K562 (cell line): ENCODE results near the gene CREBL2. TPM values are rescaled to one million over a fixed set of nuclear protein-coding genes. Genes with fewer than 3 reads are reported as not detected.

Experiments used
- ATAC-seq: fragments of 200-7000 bp; cut with Tn5 transposase; 3 replicates; pipeline ENCODE4 v1.9.1; 2020; ENCODE audit warnings: moderate library complexity
- BruUV-seq: library from RNA; stranded (reverse); fragments of 400-500 nt; replicated peaks from 2 replicates; lab custom pipeline; 2021; lab: Mats Ljungman, UMichigan
- CTCF ChIA-PET: fragments of 300-600 bp; formaldehyde crosslinking; extraction: SDS; loops from one replicate; lab custom pipeline; 2021; ENCODE audit warnings: low intra/inter-chr PET ratio; lab: Yijun Ruan, JAX
- POLR2A ChIA-PET: fragments of 300-600, 350-650 bp; sonication (Branson Sonifier 250); formaldehyde crosslinking; extraction: SDS; loops from one replicate; lab custom pipeline; 2021; ENCODE audit warnings: antibody characterized with exemption, inconsistent platforms; lab: Yijun Ruan, JAX
- DNase-seq, 4 experiments: peaks; one replicate each; pipeline versions ENCODE4 v3.0.0 to v3.0.0-alpha.2; 2011 to 2018; ENCODE audit warnings: low spot score in 3 of 4, mixed read lengths in 3 of 4; ENCODE audit errors: extremely low read depth in 1 of 4
- FAIRE-seq: peaks from 2 replicates; lab custom pipeline; 2011; peaks lifted over from hg19 to GRCh38; lab: Jason Lieb, UNC
- H2AFZ ChIP-seq: 2 replicates; pipeline ENCODE4 v1.6.0; 2011; ENCODE audit warnings: low read depth, low read length, control low read depth, inconsistent platforms
- H3K27ac ChIP-seq: fragments of 200-600 bp; 3 replicates; pipeline ENCODE4 v1.8.0; 2011; ENCODE audit warnings: low read depth, mild to moderate bottlenecking, control low read depth, inconsistent platforms, low read length, moderate library complexity, mixed read lengths; ENCODE audit errors: extremely low read depth
- H3K27me3 ChIP-seq, 2 experiments: fragments of 300-600 bp in 1 of 2; 2 replicates in 1 of 2; 3 replicates in 1 of 2; pipeline versions ENCODE4 v1.6.0 to v1.8.0; 2011; ENCODE audit warnings: inconsistent platforms in 2 of 2, low read length in 2 of 2, mild to moderate bottlenecking in 1 of 2, mixed read lengths in 1 of 2, moderate library complexity in 1 of 2; ENCODE audit not compliant: control insufficient read depth in 2 of 2, insufficient read depth in 2 of 2
- H3K36me3 ChIP-seq: fragments of 300-600 bp; 3 replicates; pipeline ENCODE4 v1.8.0; 2011; ENCODE audit warnings: mild to moderate bottlenecking, low read length, inconsistent platforms; ENCODE audit not compliant: control insufficient read depth, insufficient read depth
- H3K4me1 ChIP-seq, 2 experiments: fragments of 200-600 bp in 1 of 2; replicated peaks in 1 of 2; 2 replicates in 1 of 2; 3 replicates in 1 of 2; pipeline versions ENCODE4 v1.5.1 to v1.8.0; 2011; ENCODE audit warnings: inconsistent platforms in 2 of 2, low read length in 2 of 2, mild to moderate bottlenecking in 1 of 2, mixed read lengths in 1 of 2, moderate library complexity in 1 of 2; ENCODE audit not compliant: control insufficient read depth in 2 of 2, insufficient read depth in 2 of 2
- H3K4me2 ChIP-seq: 2 replicates; pipeline ENCODE4 v1.6.1; 2011; ENCODE audit warnings: low read length, control low read depth, inconsistent platforms, mixed read lengths; ENCODE audit not compliant: insufficient read depth
- H3K4me3 ChIP-seq: fragments of 200-600 bp; sonication (generic), shearing (Covaris generic); 2 replicates; pipeline ENCODE4 v1.5.1; 2016; ENCODE audit warnings: control low read depth, inconsistent platforms
- H3K79me2 ChIP-seq: fragments of 200-600 bp; 3 replicates; pipeline ENCODE4 v1.8.0; 2011; ENCODE audit warnings: low read length, inconsistent platforms; ENCODE audit not compliant: control insufficient read depth, insufficient read depth
- H3K9ac ChIP-seq, 2 experiments: 2 replicates each; pipeline versions ENCODE4 v1.6.0 to v1.6.1; 2011; ENCODE audit warnings: low read depth in 2 of 2, low read length in 2 of 2, control low read depth in 1 of 2, inconsistent platforms in 1 of 2, mild to moderate bottlenecking in 1 of 2, mixed read lengths in 1 of 2; ENCODE audit not compliant: insufficient read depth in 1 of 2
- H3K9me1 ChIP-seq: one replicate; pipeline ENCODE4 v1.6.0; 2011; ENCODE audit warnings: inconsistent platforms, mild to moderate bottlenecking, low read length, moderate library complexity; ENCODE audit not compliant: control insufficient read depth, insufficient read depth
- H3K9me3 ChIP-seq: replicated peaks from 2 replicates; pipeline ENCODE4 v1.5.1; 2011; ENCODE audit warnings: low read depth, low read length, inconsistent platforms; ENCODE audit not compliant: control insufficient read depth, insufficient read depth
- H4K20me1 ChIP-seq: replicated peaks from 2 replicates; pipeline ENCODE4 v1.6.1; 2011; ENCODE audit warnings: low read length, inconsistent platforms, mixed read lengths; ENCODE audit not compliant: control insufficient read depth, insufficient read depth
- AFF1 ChIP-seq, 2 experiments: fragments of 450-650 bp; IDR thresholded peaks; 2 replicates each; pipeline ENCODE4 v1.6.1; 2018; ENCODE audit warnings: mild to moderate bottlenecking in 2 of 2, low read depth in 1 of 2; ENCODE audit not compliant: partially characterized antibody in 2 of 2
- CTCF ChIP-seq, 3 experiments: IDR thresholded peaks in 2 of 3; conservative IDR thresholded peaks in 1 of 3; 2 replicates each; pipeline ENCODE4 v1.5.1; 2011 to 2012; ENCODE audit warnings: low read length in 3 of 3, mild to moderate bottlenecking in 3 of 3, control low read depth in 2 of 3, improper control_type of control experiment in 1 of 3, inconsistent platforms in 1 of 3, low read depth in 1 of 3, mixed read lengths in 1 of 3, moderate library complexity in 1 of 3; ENCODE audit not compliant: insufficient read depth in 2 of 3
- ETS1 ChIP-seq: conservative IDR thresholded peaks from 2 replicates; pipeline ENCODE4 v1.6.1; 2011; ENCODE audit warnings: low read depth, mild to moderate bottlenecking, low read length; ENCODE audit not compliant: control insufficient read depth
- HNRNPK ChIP-seq: fragments of 200-400 bp; formaldehyde crosslinking; IDR thresholded peaks from one replicate; pipeline ENCODE4 v1.6.1; 2018; ENCODE audit warnings: mild to moderate bottlenecking, low read depth, low read length; ENCODE audit not compliant: poor library complexity, severe bottlenecking
- JUNB ChIP-seq: fragments of 450-650 bp; formaldehyde crosslinking; conservative IDR thresholded peaks from 2 replicates; pipeline ENCODE4 v1.4.0; 2020; ENCODE audit warnings: mild to moderate bottlenecking
- KLF10 ChIP-seq: fragments of 250-450 bp; sonication (Bioruptor Pico); IDR thresholded peaks from 2 replicates; pipeline ENCODE4 v1.6.1; 2021; ENCODE audit warnings: matching md5 sums
- LCOR ChIP-seq: sonication (generic); formaldehyde crosslinking; IDR thresholded peaks from 2 replicates; pipeline ENCODE4 v1.8.0; 2022; ENCODE audit warnings: mild to moderate bottlenecking, missing genetic modification reagents
- NR2F6 ChIP-seq: fragments of 450-650 bp; formaldehyde crosslinking; IDR thresholded peaks from 2 replicates; pipeline ENCODE4 v1.4.0; 2020; ENCODE audit warnings: mild to moderate bottlenecking
- RAD21 ChIP-seq, 2 experiments: fragments of 250-450 bp in 1 of 2; fragments of 450-650 bp in 1 of 2; sonication (Bioruptor Pico) in 1 of 2; formaldehyde crosslinking in 1 of 2; IDR thresholded peaks in 1 of 2; conservative IDR thresholded peaks in 1 of 2; 2 replicates each; pipeline versions ENCODE4 v1.4.0 to v1.8.0; 2020 to 2022; ENCODE audit warnings: mild to moderate bottlenecking in 2 of 2, moderate library complexity in 1 of 2
- RCOR1 ChIP-seq, 2 experiments: IDR thresholded peaks; 2 replicates each; pipeline ENCODE4 v1.6.1; 2012; ENCODE audit warnings: low read depth in 2 of 2, low read length in 2 of 2, borderline replicate concordance in 1 of 2, improper control_type of control experiment in 1 of 2
- SIRT6 ChIP-seq: IDR thresholded peaks from one replicate; pipeline ENCODE4 v1.6.1; 2012; ENCODE audit warnings: low read depth, mild to moderate bottlenecking, control low read depth, inconsistent platforms, low read length, moderate library complexity
- ZNF133 ChIP-seq: fragments of 250-450 bp; sonication (Bioruptor Pico); IDR thresholded peaks from 2 replicates; pipeline ENCODE4 v1.4.0; 2020; ENCODE audit warnings: mild to moderate bottlenecking
- ZNF830 ChIP-seq: fragments of 250-450 bp; sonication (Bioruptor Pico); IDR thresholded peaks from 2 replicates; pipeline ENCODE4 v1.5.0; 2021; ENCODE audit warnings: mild to moderate bottlenecking
- WGBS: fragments of 100-300 bp; shearing (Covaris generic); methylation state at CpG from one replicate; pipeline ENCODE4 v1.1.6; 2016; ENCODE audit warnings: low coverage, mixed read lengths; ENCODE audit not compliant: insufficient coverage; ENCODE audit errors: missing lambda C conversion rate; 5-methylcytosine and 5-hydroxymethylcytosine counted together
- in situ Hi-C: fragments of 300-500 bp; cut with MboI; formaldehyde crosslinking; loops from 4 replicates; pipeline ENCODE4 v1.15.0; 2018; ENCODE audit warnings: inconsistent platforms, mixed read lengths
- intact Hi-C: fragments of 100-400 bp; cut with micrococcal nuclease; formaldehyde crosslinking; loops from 2 replicates; pipeline ENCODE4 v1.14.2; 2022
- polyA plus RNA-seq, 8 experiments: library from polyadenylated mRNA; depleted of rRNA in 4 of 8; stranded (reverse) in 5 of 8; unstranded in 3 of 8; fragments of >200 nt; fragmentation: Nextera tagmentation in 2 of 8; fragmentation: Illumina TruSeq in 1 of 8; extraction: Ambion mirVana in 2 of 8; extraction: Trizol in 1 of 8; gene quantifications; 2 replicates each; pipeline versions ENCODE4 v1.2.1 to v1.2.3, GENCODE V29; 2011 to 2014; ENCODE audit warnings: inconsistent platforms in 1 of 8, missing spikeins in 1 of 8
- total RNA-seq, 7 experiments: library from RNA; depleted of rRNA in 6 of 7; stranded (reverse); fragments of >200 nt in 6 of 7; fragmentation: Illumina TruSeq in 2 of 7; extraction: Trizol in 2 of 7; gene quantifications; 2 replicates each; pipeline versions ENCODE4 v1.2.1 to v1.2.3, GENCODE V29; 2011 to 2021; ENCODE audit warnings: low replicate concordance in 1 of 7

CREBL2 gene
- total and polyA plus RNA-seq, 9 of the 15 experiments (the other 6 are each of a cell fraction or from before 2014, with no cell fraction given), result 1.7 to 7.3 (median 5.2) TPM

GRCh38 chr12:12645485-12645884, 33.8 kb downstream of the CREBL2 start:
- BruUV-seq, result no TSS peak
- no peak overlapping the region for H3K27ac ChIP-seq
- no peak for FAIRE-seq

More at GRCh38 chr12:12645485-12645884, 33.8 kb downstream of the CREBL2 start:
- Histone ChIP-seq H3K36me3 (0 out of 3 replicates have a peak, but pooled peaks cover 3% of the 10 kb centered on the region), H3K4me1 (no peaks in the 10 kb centered on the region), H3K4me2 (no peak overlapping the region), H2AFZ (no peak overlapping the region), H3K4me3 (no peak overlapping the region), H3K9ac (no peak overlapping the region), H4K20me1 (no peaks in the 10 kb centered on the region), H3K9me3 (0 out of 2 replicates have a peak, but pooled peaks cover 3% of the 10 kb centered on the region), H3K9me1 (no peaks in the 10 kb centered on the region)
- CTCF ChIA-PET, result interaction anchor here (1.4 kb wide), 1 partner anchor 60 kb away, joined by 3 read pairs; no protein-coding TSS in a partner anchor
- in situ Hi-C loops, result no loop called here
- POLR2A ChIA-PET, result interaction anchor here (1.5 kb wide), 1 partner anchor 12 kb away, joined by 3 read pairs; no protein-coding TSS in a partner anchor
- 42% methylated on average over 3 of the region's 3 CpGs for WGBS
- intact Hi-C loops, result no loop called here
- DNase-seq (peak; percentile 29 to 45 (median 35)), ATAC-seq (peak; percentile 73)
- TF ChIP-seq ZNF133, result no peak
- peak; percentile 41 to 47 (median 44) for TF ChIP-seq CTCF (IDR thresholded peaks at IDR 0.05 in 2 of 3, conservative IDR thresholded peaks at IDR 0.05 in 1 of 3; ENCODE audit: insufficient read depth in 2 of 3, low read depth in 1 of 3, low read length in 3 of 3)
- no peak for TF ChIP-seq LCOR
- no peak for TF ChIP-seq ETS1
- TF ChIP-seq NR2F6 (CRISPR knock-in tag), result no peak
- no peak for TF ChIP-seq SIRT6
- no peak for TF ChIP-seq HNRNPK
- no peak for TF ChIP-seq KLF10 (CRISPR knock-in tag)
- peak in 1 of 2 experiments; percentile 10; a peak in 1 of 4 replicates for TF ChIP-seq RAD21 (CRISPR knock-in tag; conservative IDR thresholded peaks at IDR 0.05 in 1 of 2, IDR thresholded peaks at IDR 0.05 in 1 of 2)
- no peak for TF ChIP-seq RCOR1 (IDR thresholded peaks at IDR 0.05; ENCODE audit: borderline replicate concordance in 1 of 2, low read depth in 2 of 2, low read length in 2 of 2)
- TF ChIP-seq AFF1 (IDR thresholded peaks at IDR 0.05; ENCODE audit: low read depth in 1 of 2, partially characterized antibody in 2 of 2), result no peak
- TF ChIP-seq ZNF830 (CRISPR knock-in tag), result no peak
- TF ChIP-seq JUNB (CRISPR knock-in tag), result no peak
- TF ChIP-seq, all 486 proteins: peak for 2
- H3K27me3 ChIP-seq, result no peaks in the 10 kb centered on the region
- H3K79me2 ChIP-seq, result no peaks in the 10 kb centered on the region
